Measurements from ENCODE around the gene RCOR1.

GRCh38 chr14:102754370-102755262 lies 162.2 kb downstream of the RCOR1 start:
- no peak for TF ChIP-seq POLR2A (IDR thresholded peaks at IDR 0.05; ENCODE audit: low read length)
- TF ChIP-seq GATA1 (IDR thresholded peaks at IDR 0.05; ENCODE audit: low read depth, low read length): no peak

All from erythroblast (primary cell).